Liver (tissue), 3 donors: ENCODE data around the gene FRZB.

Experiments
- ATF3 ChIP-seq: IDR thresholded peaks from 2 replicates; pipeline ENCODE4 v1.6.1; 2016; ENCODE audit warnings: antibody characterized with exemption
- EGR1 ChIP-seq, 2 donors: IDR thresholded peaks; 2 replicates each; pipeline ENCODE4 v1.6.1; 2016 to 2018; ENCODE audit warnings: antibody characterized with exemption in 2 of 2, low read depth in 2 of 2
- FOXA1 ChIP-seq: IDR thresholded peaks from 2 replicates; pipeline ENCODE4 v1.6.1; 2016; ENCODE audit warnings: antibody characterized with exemption
- GABPA ChIP-seq, 2 donors: IDR thresholded peaks in 1 of 2; conservative IDR thresholded peaks in 1 of 2; 2 replicates each; pipeline ENCODE4 v1.6.1; 2016; ENCODE audit warnings: antibody characterized with exemption in 2 of 2, mild to moderate bottlenecking in 1 of 2, moderate library complexity in 1 of 2
- JUND ChIP-seq, 2 donors: IDR thresholded peaks; 2 replicates each; pipeline ENCODE4 v1.6.1; 2016; ENCODE audit warnings: antibody characterized with exemption in 2 of 2
- MAX ChIP-seq: IDR thresholded peaks from 2 replicates; pipeline ENCODE4 v1.6.1; 2016; ENCODE audit warnings: antibody characterized with exemption
- RAD21 ChIP-seq, 2 donors: IDR thresholded peaks; 2 replicates each; pipeline ENCODE4 v1.6.1; 2016; ENCODE audit warnings: antibody characterized with exemption in 2 of 2, mild to moderate bottlenecking in 2 of 2
- RXRA ChIP-seq, 2 donors: IDR thresholded peaks; 2 replicates each; pipeline ENCODE4 v1.6.1; 2017 to 2018; ENCODE audit warnings: antibody characterized with exemption in 2 of 2, mild to moderate bottlenecking in 1 of 2
- SP1 ChIP-seq: IDR thresholded peaks from 2 replicates; pipeline ENCODE4 v1.6.1; 2018; ENCODE audit warnings: antibody characterized with exemption, mild to moderate bottlenecking
- TAF1 ChIP-seq: conservative IDR thresholded peaks from 2 replicates; pipeline ENCODE4 v1.6.1; 2016; ENCODE audit warnings: antibody characterized with exemption, mild to moderate bottlenecking
- YY1 ChIP-seq: IDR thresholded peaks from 2 replicates; pipeline ENCODE4 v1.6.1; 2016; ENCODE audit warnings: antibody characterized with exemption, mild to moderate bottlenecking
- TF ChIP-seq, protein P1 (sequence below): fragments of 150-350 bp; IDR thresholded peaks from 2 replicates; pipeline ENCODE4 v1.5.1; 2017; ENCODE audit warnings: improper control_type of control experiment, low read depth, low read length; ENCODE audit not compliant: missing input control
- TF ChIP-seq, protein P2 (sequence below): IDR thresholded peaks from 2 replicates; pipeline ENCODE4 v1.6.1; 2016; ENCODE audit warnings: antibody characterized with exemption
- TF ChIP-seq, protein P3 (sequence below): IDR thresholded peaks from 2 replicates; pipeline ENCODE4 v1.6.1; 2016; ENCODE audit warnings: antibody characterized with exemption, mild to moderate bottlenecking
- donor health status: healthy.
- donor health status: healthy.

GRCh38 chr2:182814804-182815203 is 51.6 kb downstream of the FRZB start:
- TF ChIP-seq, protein P1, sequence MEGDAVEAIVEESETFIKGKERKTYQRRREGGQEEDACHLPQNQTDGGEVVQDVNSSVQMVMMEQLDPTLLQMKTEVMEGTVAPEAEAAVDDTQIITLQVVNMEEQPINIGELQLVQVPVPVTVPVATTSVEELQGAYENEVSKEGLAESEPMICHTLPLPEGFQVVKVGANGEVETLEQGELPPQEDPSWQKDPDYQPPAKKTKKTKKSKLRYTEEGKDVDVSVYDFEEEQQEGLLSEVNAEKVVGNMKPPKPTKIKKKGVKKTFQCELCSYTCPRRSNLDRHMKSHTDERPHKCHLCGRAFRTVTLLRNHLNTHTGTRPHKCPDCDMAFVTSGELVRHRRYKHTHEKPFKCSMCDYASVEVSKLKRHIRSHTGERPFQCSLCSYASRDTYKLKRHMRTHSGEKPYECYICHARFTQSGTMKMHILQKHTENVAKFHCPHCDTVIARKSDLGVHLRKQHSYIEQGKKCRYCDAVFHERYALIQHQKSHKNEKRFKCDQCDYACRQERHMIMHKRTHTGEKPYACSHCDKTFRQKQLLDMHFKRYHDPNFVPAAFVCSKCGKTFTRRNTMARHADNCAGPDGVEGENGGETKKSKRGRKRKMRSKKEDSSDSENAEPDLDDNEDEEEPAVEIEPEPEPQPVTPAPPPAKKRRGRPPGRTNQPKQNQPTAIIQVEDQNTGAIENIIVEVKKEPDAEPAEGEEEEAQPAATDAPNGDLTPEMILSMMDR: no peak
- TF ChIP-seq RXRA (IDR thresholded peaks at IDR 0.05) (no peak), MAX (no peak), EGR1 (IDR thresholded peaks at IDR 0.05; ENCODE audit: low read depth in 2 of 2) (no peak), YY1 (no peak), RAD21 (IDR thresholded peaks at IDR 0.05) (no peak), TAF1 (no peak), ATF3 (no peak), SP1 (no peak), FOXA1 (no peak), GABPA (IDR thresholded peaks at IDR 0.05 in 1 of 2, conservative IDR thresholded peaks at IDR 0.05 in 1 of 2) (no peak), JUND (IDR thresholded peaks at IDR 0.05) (no peak)
- TF ChIP-seq, protein P2, sequence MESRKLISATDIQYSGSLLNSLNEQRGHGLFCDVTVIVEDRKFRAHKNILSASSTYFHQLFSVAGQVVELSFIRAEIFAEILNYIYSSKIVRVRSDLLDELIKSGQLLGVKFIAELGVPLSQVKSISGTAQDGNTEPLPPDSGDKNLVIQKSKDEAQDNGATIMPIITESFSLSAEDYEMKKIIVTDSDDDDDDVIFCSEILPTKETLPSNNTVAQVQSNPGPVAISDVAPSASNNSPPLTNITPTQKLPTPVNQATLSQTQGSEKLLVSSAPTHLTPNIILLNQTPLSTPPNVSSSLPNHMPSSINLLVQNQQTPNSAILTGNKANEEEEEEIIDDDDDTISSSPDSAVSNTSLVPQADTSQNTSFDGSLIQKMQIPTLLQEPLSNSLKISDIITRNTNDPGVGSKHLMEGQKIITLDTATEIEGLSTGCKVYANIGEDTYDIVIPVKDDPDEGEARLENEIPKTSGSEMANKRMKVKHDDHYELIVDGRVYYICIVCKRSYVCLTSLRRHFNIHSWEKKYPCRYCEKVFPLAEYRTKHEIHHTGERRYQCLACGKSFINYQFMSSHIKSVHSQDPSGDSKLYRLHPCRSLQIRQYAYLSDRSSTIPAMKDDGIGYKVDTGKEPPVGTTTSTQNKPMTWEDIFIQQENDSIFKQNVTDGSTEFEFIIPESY: no peak
- TF ChIP-seq, protein P3, sequence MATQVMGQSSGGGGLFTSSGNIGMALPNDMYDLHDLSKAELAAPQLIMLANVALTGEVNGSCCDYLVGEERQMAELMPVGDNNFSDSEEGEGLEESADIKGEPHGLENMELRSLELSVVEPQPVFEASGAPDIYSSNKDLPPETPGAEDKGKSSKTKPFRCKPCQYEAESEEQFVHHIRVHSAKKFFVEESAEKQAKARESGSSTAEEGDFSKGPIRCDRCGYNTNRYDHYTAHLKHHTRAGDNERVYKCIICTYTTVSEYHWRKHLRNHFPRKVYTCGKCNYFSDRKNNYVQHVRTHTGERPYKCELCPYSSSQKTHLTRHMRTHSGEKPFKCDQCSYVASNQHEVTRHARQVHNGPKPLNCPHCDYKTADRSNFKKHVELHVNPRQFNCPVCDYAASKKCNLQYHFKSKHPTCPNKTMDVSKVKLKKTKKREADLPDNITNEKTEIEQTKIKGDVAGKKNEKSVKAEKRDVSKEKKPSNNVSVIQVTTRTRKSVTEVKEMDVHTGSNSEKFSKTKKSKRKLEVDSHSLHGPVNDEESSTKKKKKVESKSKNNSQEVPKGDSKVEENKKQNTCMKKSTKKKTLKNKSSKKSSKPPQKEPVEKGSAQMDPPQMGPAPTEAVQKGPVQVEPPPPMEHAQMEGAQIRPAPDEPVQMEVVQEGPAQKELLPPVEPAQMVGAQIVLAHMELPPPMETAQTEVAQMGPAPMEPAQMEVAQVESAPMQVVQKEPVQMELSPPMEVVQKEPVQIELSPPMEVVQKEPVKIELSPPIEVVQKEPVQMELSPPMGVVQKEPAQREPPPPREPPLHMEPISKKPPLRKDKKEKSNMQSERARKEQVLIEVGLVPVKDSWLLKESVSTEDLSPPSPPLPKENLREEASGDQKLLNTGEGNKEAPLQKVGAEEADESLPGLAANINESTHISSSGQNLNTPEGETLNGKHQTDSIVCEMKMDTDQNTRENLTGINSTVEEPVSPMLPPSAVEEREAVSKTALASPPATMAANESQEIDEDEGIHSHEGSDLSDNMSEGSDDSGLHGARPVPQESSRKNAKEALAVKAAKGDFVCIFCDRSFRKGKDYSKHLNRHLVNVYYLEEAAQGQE: no peak
